ENCODE measurements around the gene UCK2. TPM values are rescaled to one million over a fixed set of nuclear protein-coding genes. Genes with fewer than 3 reads are reported as not detected.

UCK2 gene
- total RNA-seq, 1 experiment from 2014 or later: 59.9 TPM

DNA sequence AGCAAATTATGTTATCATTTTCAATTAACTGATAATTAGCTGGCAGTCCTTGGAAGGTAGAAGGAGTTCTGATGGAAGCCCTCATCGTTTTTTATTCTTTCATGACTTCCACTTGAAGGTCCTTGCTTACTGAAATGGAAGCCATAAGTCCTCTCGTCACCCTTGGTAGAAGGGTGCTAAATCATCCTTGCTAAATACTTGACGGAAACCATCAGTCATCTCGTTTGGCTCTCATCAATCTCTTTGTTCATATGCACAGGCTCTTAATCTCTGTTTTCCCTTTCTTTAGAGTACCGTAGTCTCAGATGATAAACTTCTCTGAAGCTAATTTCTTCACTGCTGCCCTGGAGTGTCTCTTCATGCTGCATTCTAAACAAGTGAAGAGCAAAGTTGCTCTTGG lies 34.5 kb downstream of the UCK2 start:
- H3K36me3 ChIP-seq (ENCODE audit: low read depth): peaks cover 6% of the 10 kb centered on the region
- no peaks in the 10 kb centered on the region for H3K9me2 ChIP-seq (ENCODE audit: insufficient read depth)
- H3K27me3 ChIP-seq (ENCODE audit: insufficient read depth, low read depth): no peaks in the 10 kb centered on the region
- H3F3A ChIP-seq (ENCODE audit: insufficient read depth, low read depth): no peaks in the 10 kb centered on the region
- H3K4me3 ChIP-seq: no peak overlapping the region
- H3K79me2 ChIP-seq (ENCODE audit: low read depth): peaks cover 96% of the 10 kb centered on the region
- intact Hi-C loops (cut with micrococcal nuclease; ENCODE audit: unreplicated experiment): no loop called here
- H4K20me1 ChIP-seq (ENCODE audit: insufficient read depth): peaks cover 62% of the 10 kb centered on the region
- no peak for TF ChIP-seq EZH2 (IDR thresholded peaks at IDR 0.05; ENCODE audit: low read depth)
- TF ChIP-seq, protein P1, sequence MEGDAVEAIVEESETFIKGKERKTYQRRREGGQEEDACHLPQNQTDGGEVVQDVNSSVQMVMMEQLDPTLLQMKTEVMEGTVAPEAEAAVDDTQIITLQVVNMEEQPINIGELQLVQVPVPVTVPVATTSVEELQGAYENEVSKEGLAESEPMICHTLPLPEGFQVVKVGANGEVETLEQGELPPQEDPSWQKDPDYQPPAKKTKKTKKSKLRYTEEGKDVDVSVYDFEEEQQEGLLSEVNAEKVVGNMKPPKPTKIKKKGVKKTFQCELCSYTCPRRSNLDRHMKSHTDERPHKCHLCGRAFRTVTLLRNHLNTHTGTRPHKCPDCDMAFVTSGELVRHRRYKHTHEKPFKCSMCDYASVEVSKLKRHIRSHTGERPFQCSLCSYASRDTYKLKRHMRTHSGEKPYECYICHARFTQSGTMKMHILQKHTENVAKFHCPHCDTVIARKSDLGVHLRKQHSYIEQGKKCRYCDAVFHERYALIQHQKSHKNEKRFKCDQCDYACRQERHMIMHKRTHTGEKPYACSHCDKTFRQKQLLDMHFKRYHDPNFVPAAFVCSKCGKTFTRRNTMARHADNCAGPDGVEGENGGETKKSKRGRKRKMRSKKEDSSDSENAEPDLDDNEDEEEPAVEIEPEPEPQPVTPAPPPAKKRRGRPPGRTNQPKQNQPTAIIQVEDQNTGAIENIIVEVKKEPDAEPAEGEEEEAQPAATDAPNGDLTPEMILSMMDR (conservative IDR thresholded peaks at IDR 0.05): no peak
- no peaks in the 10 kb centered on the region for H3K4me1 ChIP-seq (replicated peaks; ENCODE audit: insufficient read depth)
- H2AFZ ChIP-seq: no peak overlapping the region
- H3K27ac ChIP-seq: no peak overlapping the region
- DNase-seq: no peak
- H3K4me2 ChIP-seq: no peak overlapping the region
- ChIA-PET POLR2A (ENCODE audit: unreplicated experiment) (no interaction called here), CTCF (no interaction called here)
- H3K9me3 ChIP-seq (ENCODE audit: insufficient read depth, low read depth): no peaks in the 10 kb centered on the region
- no TSS peak for BruUV-seq (replicated peaks)

DNA sequence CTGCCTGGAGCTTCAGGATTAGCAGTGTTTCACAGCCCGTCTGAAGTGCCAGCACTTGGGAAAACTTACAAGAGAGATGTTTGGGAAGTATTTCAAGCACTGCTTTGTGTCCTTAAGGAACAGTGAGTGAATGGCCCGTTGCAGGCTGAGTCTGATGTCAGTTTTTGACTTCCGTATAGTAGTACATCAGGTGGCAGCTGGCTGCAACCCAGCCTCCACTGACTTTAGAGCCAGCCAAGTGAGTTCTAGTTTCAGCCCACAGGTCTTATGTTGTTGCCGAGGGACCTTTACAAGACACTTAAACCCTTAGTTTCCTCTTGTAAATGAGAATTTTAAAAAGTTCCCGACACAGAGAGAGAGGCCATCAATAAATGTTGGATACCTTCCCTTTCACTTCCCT lies 35.0 kb downstream of the UCK2 start:
- CTCF ChIA-PET: no interaction called here
- BruUV-seq (replicated peaks): no TSS peak

DNA sequence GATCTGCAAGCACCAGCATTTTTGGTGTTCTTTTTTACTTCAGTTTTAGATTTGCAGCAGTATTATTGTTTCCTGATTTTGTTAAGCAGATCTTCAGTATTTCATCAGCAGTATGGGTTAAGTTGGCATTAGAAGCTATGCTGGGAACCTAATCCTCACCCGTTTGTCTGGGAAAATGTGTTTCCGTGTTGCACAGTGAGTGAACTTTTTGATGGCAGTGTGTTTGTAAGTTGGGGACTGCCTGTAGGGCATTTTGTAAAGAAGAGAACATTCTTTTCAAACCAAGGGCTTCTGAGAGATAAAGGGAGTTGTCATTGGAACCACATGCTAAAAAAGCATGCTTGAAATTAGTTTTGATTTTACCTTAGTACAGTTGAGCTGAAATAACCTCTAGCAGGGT lies 35.9 kb downstream of the UCK2 start:
- peaks cover 61% of the 10 kb centered on the region for H4K20me1 ChIP-seq (ENCODE audit: insufficient read depth)
- H3K27ac ChIP-seq: no peak overlapping the region
- no peak for DNase-seq
- no peak overlapping the region for H2AFZ ChIP-seq
- ChIA-PET POLR2A (ENCODE audit: unreplicated experiment) (no interaction called here), CTCF (no interaction called here)
- H3K36me3 ChIP-seq (ENCODE audit: low read depth): peaks cover 6% of the 10 kb centered on the region
- H3F3A ChIP-seq (ENCODE audit: insufficient read depth, low read depth): no peaks in the 10 kb centered on the region
- no peaks in the 10 kb centered on the region for H3K9me2 ChIP-seq (ENCODE audit: insufficient read depth)
- H3K4me1 ChIP-seq (replicated peaks; ENCODE audit: insufficient read depth): no peaks in the 10 kb centered on the region
- H3K4me3 ChIP-seq: no peak overlapping the region
- intact Hi-C loops (cut with micrococcal nuclease; ENCODE audit: unreplicated experiment): no loop called here
- H3K27me3 ChIP-seq (ENCODE audit: insufficient read depth, low read depth): no peaks in the 10 kb centered on the region
- no peaks in the 10 kb centered on the region for H3K9me3 ChIP-seq (ENCODE audit: insufficient read depth, low read depth)
- no peak overlapping the region for H3K4me2 ChIP-seq
- BruUV-seq (replicated peaks): no TSS peak
- TF ChIP-seq, protein P1 (conservative IDR thresholded peaks at IDR 0.05): no peak
- TF ChIP-seq EZH2 (IDR thresholded peaks at IDR 0.05; ENCODE audit: low read depth): no peak
- peaks cover 96% of the 10 kb centered on the region for H3K79me2 ChIP-seq (ENCODE audit: low read depth)

More for the DNA sequence above, 35.0 kb downstream of the UCK2 start:
- H2AFZ ChIP-seq: no peak overlapping the region
- no peak overlapping the region for H3K4me2 ChIP-seq
- H3K79me2 ChIP-seq (ENCODE audit: low read depth): peaks cover 96% of the 10 kb centered on the region
- peaks cover 6% of the 10 kb centered on the region for H3K36me3 ChIP-seq (ENCODE audit: low read depth)
- no peaks in the 10 kb centered on the region for H3F3A ChIP-seq (ENCODE audit: insufficient read depth, low read depth)
- H4K20me1 ChIP-seq (ENCODE audit: insufficient read depth): peaks cover 61% of the 10 kb centered on the region
- no peaks in the 10 kb centered on the region for H3K9me3 ChIP-seq (ENCODE audit: insufficient read depth, low read depth)
- H3K4me3 ChIP-seq: no peak overlapping the region
- H3K27me3 ChIP-seq (ENCODE audit: insufficient read depth, low read depth): no peaks in the 10 kb centered on the region
- TF ChIP-seq, protein P1 (conservative IDR thresholded peaks at IDR 0.05): no peak
- no peak for TF ChIP-seq EZH2 (IDR thresholded peaks at IDR 0.05; ENCODE audit: low read depth)
- H3K9me2 ChIP-seq (ENCODE audit: insufficient read depth): no peaks in the 10 kb centered on the region
- H3K27ac ChIP-seq: no peak overlapping the region
- POLR2A ChIA-PET (ENCODE audit: unreplicated experiment): no interaction called here
- no peaks in the 10 kb centered on the region for H3K4me1 ChIP-seq (replicated peaks; ENCODE audit: insufficient read depth)
- intact Hi-C loops (cut with micrococcal nuclease; ENCODE audit: unreplicated experiment): no loop called here
- no peak for DNase-seq

Data from PC-9 (cell line).